Endothelial cell of umbilical vein (primary cell): ENCODE data around the gene XRCC4. TPM values are rescaled to one million over a fixed set of nuclear protein-coding genes. Genes with fewer than 3 reads are reported as not detected.

Source experiments
- BruUV-seq: library from RNA; stranded (reverse); fragments of 400-500 nt; replicated peaks from 2 replicates; lab custom pipeline; 2021; lab: Mats Ljungman, UMichigan
- CTCF ChIA-PET: fragments of 300-600, 350-600 bp; sonication (Branson Sonifier 250); formaldehyde crosslinking; loops from one replicate; lab custom pipeline; 2021; ENCODE audit warnings: antibody characterized with exemption, inconsistent platforms; lab: Charles Lee
- POLR2A ChIA-PET: fragments of 300-600, 350-600 bp; sonication (Branson Sonifier 250); formaldehyde crosslinking; loops from one replicate; lab custom pipeline; 2021; ENCODE audit warnings: antibody characterized with exemption, inconsistent platforms; lab: Charles Lee
- DNase-seq: peaks from one replicate; pipeline ENCODE4 v3.0.0-alpha.2; 2011; ENCODE audit warnings: low read depth, low spot score
- FAIRE-seq: peaks from 2 replicates; lab custom pipeline; 2011; peaks lifted over from hg19 to GRCh38; lab: Jason Lieb, UNC
- H2AFZ ChIP-seq: 2 replicates; pipeline ENCODE4 v1.6.0; 2012; ENCODE audit warnings: low read depth, low read length, control low read depth, inconsistent platforms
- H3K27ac ChIP-seq: 2 replicates; pipeline ENCODE4 v1.5.1; 2011; ENCODE audit warnings: low read depth, mild to moderate bottlenecking, control low read depth, low read length, moderate library complexity; ENCODE audit not compliant: insufficient read depth
- H3K27me3 ChIP-seq, 2 experiments: 2 replicates each; pipeline versions ENCODE4 v1.6.0 to v1.6.1; 2011; ENCODE audit warnings: low read length in 2 of 2, mixed read lengths in 1 of 2; ENCODE audit not compliant: control insufficient read depth in 2 of 2, insufficient read depth in 2 of 2
- H3K36me3 ChIP-seq, 2 experiments: 2 replicates in 1 of 2; 3 replicates in 1 of 2; pipeline ENCODE4 v1.5.1; 2011; ENCODE audit warnings: low read length in 2 of 2, mild to moderate bottlenecking in 1 of 2, moderate library complexity in 1 of 2; ENCODE audit not compliant: control insufficient read depth in 2 of 2, insufficient read depth in 2 of 2; ENCODE audit errors: extremely low read depth in 1 of 2
- H3K4me1 ChIP-seq: 3 replicates; pipeline ENCODE4 v1.5.1; 2011; ENCODE audit warnings: mild to moderate bottlenecking, low read length; ENCODE audit not compliant: control insufficient read depth, insufficient read depth; ENCODE audit errors: extremely low read depth
- H3K4me2 ChIP-seq: 2 replicates; pipeline ENCODE4 v1.6.1; 2011; ENCODE audit warnings: low read length, control low read depth, mixed read lengths; ENCODE audit not compliant: insufficient read depth
- H3K4me3 ChIP-seq, 3 experiments: fragments of 200-600 bp in 1 of 3; sonication (generic), shearing (Covaris generic) in 1 of 3; replicated peaks in 1 of 3; 2 replicates each; pipeline ENCODE4 v1.5.1; 2011 to 2016; ENCODE audit warnings: control low read depth in 3 of 3, low read length in 3 of 3, mild to moderate bottlenecking in 2 of 3, inconsistent platforms in 1 of 3, low read depth in 1 of 3, moderate library complexity in 1 of 3; ENCODE audit not compliant: insufficient read depth in 1 of 3
- H3K79me2 ChIP-seq: 2 replicates; pipeline ENCODE4 v1.6.0; 2012; ENCODE audit warnings: low read length, inconsistent platforms; ENCODE audit not compliant: control insufficient read depth, insufficient read depth
- H3K9ac ChIP-seq: replicated peaks from 2 replicates; pipeline ENCODE3; 2011; ENCODE audit warnings: low read length, control low read depth; ENCODE audit not compliant: insufficient read depth; ENCODE audit errors: extremely low read depth
- H3K9me1 ChIP-seq: replicated peaks from 3 replicates; pipeline ENCODE4 v1.6.0; 2011; ENCODE audit warnings: mild to moderate bottlenecking, low read length; ENCODE audit not compliant: control insufficient read depth, insufficient read depth; ENCODE audit errors: extremely low read depth
- H3K9me3 ChIP-seq: replicated peaks from 2 replicates; pipeline ENCODE4 v1.5.1; 2012; ENCODE audit warnings: low read length, inconsistent platforms; ENCODE audit not compliant: control insufficient read depth, insufficient read depth
- H4K20me1 ChIP-seq: replicated peaks from 2 replicates; pipeline ENCODE3; 2011; ENCODE audit warnings: mild to moderate bottlenecking, low read length; ENCODE audit not compliant: control insufficient read depth, insufficient read depth; ENCODE audit errors: extremely low read depth
- EZH2 ChIP-seq: IDR thresholded peaks from 2 replicates; pipeline ENCODE4 v1.6.1; 2012; ENCODE audit warnings: borderline replicate concordance, low read depth, mild to moderate bottlenecking, moderate library complexity, low read length, inconsistent platforms; ENCODE audit not compliant: severe bottlenecking
- FOS ChIP-seq: IDR thresholded peaks from 2 replicates; pipeline ENCODE4 v1.6.1; 2011; ENCODE audit warnings: mild to moderate bottlenecking, low read length, moderate library complexity, borderline replicate concordance; ENCODE audit not compliant: insufficient read depth
- GATA2 ChIP-seq: IDR thresholded peaks from 2 replicates; pipeline ENCODE4 v1.7.0; 2011; ENCODE audit warnings: low read depth, mild to moderate bottlenecking, moderate library complexity, mixed read lengths, low read length; ENCODE audit not compliant: insufficient read length, insufficient read depth
- dilution Hi-C: fragments of 300-500 bp; cut with MboI; formaldehyde crosslinking; loops from one replicate; pipeline ENCODE4 v1.15.0; 2019; ENCODE audit warnings: low sequenced_read_pairs; ENCODE audit not compliant: extremely low pct_ligation_motif_present
- intact Hi-C: fragments of 100-400 bp; cut with micrococcal nuclease; formaldehyde crosslinking; loops from one replicate; pipeline ENCODE4 v1.10.0; 2022
- polyA plus RNA-seq, 4 experiments: library from polyadenylated mRNA; depleted of rRNA in 3 of 4; stranded (reverse) in 3 of 4; unstranded in 1 of 4; fragments of >200 nt; gene quantifications; 2 replicates each; pipeline versions ENCODE4 v1.2.1 to v1.2.3, GENCODE V29; 2011 to 2012; ENCODE audit warnings: missing spikeins in 1 of 4
- total RNA-seq: library from RNA; stranded (reverse); gene quantifications from 2 replicates; pipeline ENCODE4 v1.2.3, GENCODE V29; 2021

Gene XRCC4
- total and polyA plus RNA-seq, 2 donors (not counting 3 experiments of a cell fraction or from before 2014, with no cell fraction given), result 1.3 to 7.7 TPM

DNA sequence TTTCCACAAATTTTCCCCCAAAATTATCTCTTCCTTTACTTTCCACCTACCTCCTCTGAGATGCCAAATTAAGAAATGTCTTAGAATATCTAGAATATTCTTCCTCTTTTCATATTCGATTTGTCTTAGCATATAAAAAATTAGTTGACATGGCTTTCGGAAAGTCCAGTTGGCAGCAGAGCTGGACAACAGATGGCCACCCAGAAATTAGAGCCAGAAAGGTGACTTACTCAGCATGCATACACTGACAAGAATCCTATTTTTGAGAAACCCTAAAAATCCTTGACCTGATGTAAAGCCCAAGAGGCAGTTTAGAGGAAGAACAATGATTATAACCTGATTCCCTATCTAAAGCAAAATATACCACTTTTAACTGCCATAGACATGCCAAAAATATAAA is 22.2 kb upstream of the XRCC4 start:
- H3K4me2 ChIP-seq, result no peak overlapping the region
- H3K9ac ChIP-seq, result no peak overlapping the region
- H3K9me1 ChIP-seq, result no peaks in the 10 kb centered on the region
- no peak for TF ChIP-seq EZH2
- TF ChIP-seq GATA2, result no peak
- H3K36me3 ChIP-seq, result peaks cover 0 to 4% of the 10 kb centered on the region in 2 experiments
- H3K79me2 ChIP-seq, result no peaks in the 10 kb centered on the region
- no peaks in the 10 kb centered on the region for H3K4me1 ChIP-seq
- FAIRE-seq (no peak), DNase-seq (no peak)
- ChIA-PET CTCF (interaction anchor here (1.2 to 1.3 kb wide), 2 partner anchors 35 to 418 kb away, joined by 3 read pairs; no protein-coding TSS in a partner anchor), POLR2A (no interaction called here)
- no peak overlapping the region for H2AFZ ChIP-seq
- H3K27me3 ChIP-seq, result no peaks in the 10 kb centered on the region
- H3K9me3 ChIP-seq, result no peaks in the 10 kb centered on the region
- no peak overlapping the region for H3K27ac ChIP-seq
- intact Hi-C loops (no loop called here), dilution Hi-C loops (no loop called here)
- BruUV-seq, result TSS peak; percentile 6
- no peaks in the 10 kb centered on the region for H4K20me1 ChIP-seq
- no peak overlapping the region for H3K4me3 ChIP-seq

DNA sequence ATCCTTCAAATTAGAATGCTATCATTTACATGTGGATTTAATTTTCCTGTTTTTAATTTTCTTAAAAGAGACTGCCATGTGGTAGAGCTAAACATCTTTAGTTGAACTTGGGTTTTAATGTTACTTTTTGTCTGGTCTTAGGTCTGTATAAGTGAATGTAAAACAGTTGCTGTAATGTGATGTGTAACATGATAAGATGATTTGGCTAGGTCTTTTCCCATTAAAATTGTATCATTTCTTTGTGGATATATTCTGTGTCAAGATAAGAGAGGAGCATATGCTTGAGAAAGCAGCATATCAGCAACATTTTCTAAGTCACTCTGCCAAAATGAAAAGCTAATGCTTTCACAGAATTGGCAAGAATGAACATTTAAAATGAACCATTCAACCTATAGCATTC is 18.6 kb upstream of the XRCC4 start:
- TF ChIP-seq EZH2 (no peak), FOS (no peak)
- H3K27me3 ChIP-seq, result no peaks in the 10 kb centered on the region
- FAIRE-seq (no peak), DNase-seq (no peak)
- peaks cover 14% of the 10 kb centered on the region for H3K79me2 ChIP-seq
- ChIA-PET CTCF (interaction anchor here (3.1 kb wide), 1 partner anchor 10 kb away, joined by 8 read pairs; no protein-coding TSS in a partner anchor), POLR2A (no interaction called here)
- H2AFZ ChIP-seq, result no peak overlapping the region
- H3K27ac ChIP-seq, result no peak overlapping the region
- BruUV-seq, result no TSS peak
- no peak overlapping the region for H3K4me2 ChIP-seq
- H3K9me1 ChIP-seq, result no peaks in the 10 kb centered on the region
- H3K9me3 ChIP-seq, result no peaks in the 10 kb centered on the region
- dilution Hi-C loops, result no loop called here
- H3K36me3 ChIP-seq, result peaks cover 0 to 5% of the 10 kb centered on the region in 2 experiments
- H3K4me3 ChIP-seq, result no peak overlapping the region
- intact Hi-C loops, result no loop called here
- H3K4me1 ChIP-seq, result no peaks in the 10 kb centered on the region
- H3K9ac ChIP-seq, result no peak overlapping the region
- H4K20me1 ChIP-seq, result no peaks in the 10 kb centered on the region
